H1 (cell line): ENCODE measurements around the gene CA10. TPM values are rescaled to one million over a fixed set of nuclear protein-coding genes. Genes with fewer than 3 reads are reported as not detected.

Source experiments
- CTCF ChIA-PET: fragments of 300-600 bp; sonication (Branson Sonifier 250); formaldehyde crosslinking; loops from one replicate; lab custom pipeline; 2021; ENCODE audit not compliant: partially characterized antibody; lab: Charles Lee
- POLR2A ChIA-PET: fragments of 300-600 bp; sonication (Branson Sonifier 250); formaldehyde crosslinking; loops from one replicate; lab custom pipeline; 2021; ENCODE audit warnings: inconsistent platforms; ENCODE audit not compliant: partially characterized antibody; lab: Charles Lee
- DNase-seq, 2 experiments: peaks; one replicate each; pipeline versions ENCODE4 v3.0.0 to v3.0.0-alpha.2; 2010 to 2022; ENCODE audit warnings: low spot score in 2 of 2, low read depth in 1 of 2, mixed read lengths in 1 of 2
- FAIRE-seq: peaks from 2 replicates; lab custom pipeline; 2011; peaks lifted over from hg19 to GRCh38; lab: Jason Lieb, UNC
- H2AFZ ChIP-seq: 2 replicates; pipeline ENCODE4 v1.8.1; 2012; ENCODE audit warnings: low read length, inconsistent platforms
- H2AK5ac ChIP-seq: 2 replicates; pipeline ENCODE4 v1.6.1; 2013; ENCODE audit warnings: low read depth, low read length
- H2BK120ac ChIP-seq: replicated peaks from 2 replicates; pipeline ENCODE3; 2013; ENCODE audit warnings: low read depth, low read length, inconsistent platforms
- H2BK12ac ChIP-seq: 2 replicates; pipeline ENCODE4 v1.6.1; 2013; ENCODE audit warnings: low read depth, low read length
- H2BK15ac ChIP-seq: 2 replicates; pipeline ENCODE4 v1.6.1; 2013; ENCODE audit warnings: low read length
- H2BK20ac ChIP-seq: 2 replicates; pipeline ENCODE4 v1.6.1; 2013; ENCODE audit warnings: low read length
- H2BK5ac ChIP-seq: 2 replicates; pipeline ENCODE4 v1.6.1; 2013; ENCODE audit warnings: low read depth, low read length
- H3K14ac ChIP-seq: 2 replicates; pipeline ENCODE4 v1.6.1; 2013; ENCODE audit warnings: inconsistent platforms; ENCODE audit not compliant: insufficient read length
- H3K18ac ChIP-seq: 2 replicates; pipeline ENCODE4 v1.6.1; 2013; ENCODE audit warnings: low read length; ENCODE audit errors: extremely low read depth
- H3K23ac ChIP-seq: 2 replicates; pipeline ENCODE4 v1.6.1; 2013; ENCODE audit warnings: inconsistent platforms; ENCODE audit not compliant: insufficient read length
- H3K23me2 ChIP-seq: 2 replicates; pipeline ENCODE4 v1.6.1; 2013; ENCODE audit warnings: low read depth, low read length
- H3K27ac ChIP-seq: 2 replicates; pipeline ENCODE4 v1.6.1; 2011; ENCODE audit warnings: low read depth, low read length, inconsistent platforms
- H3K27me3 ChIP-seq, 4 experiments: replicated peaks in 1 of 4; 1 replicate in 1 of 4; 2 replicates in 3 of 4; pipeline versions ENCODE4 v1.6.1 to v1.8.1; 2011 to 2013; ENCODE audit warnings: low read length in 3 of 4, mild to moderate bottlenecking in 3 of 4, inconsistent platforms in 2 of 4, mixed read lengths in 2 of 4, moderate library complexity in 1 of 4; ENCODE audit not compliant: control insufficient read depth in 3 of 4, insufficient read depth in 3 of 4; ENCODE audit errors: extremely low read depth in 1 of 4
- H3K36me3 ChIP-seq, 4 experiments: 2 replicates each; pipeline versions ENCODE4 v1.6.1 to v1.8.1; 2011 to 2013; ENCODE audit warnings: mild to moderate bottlenecking in 4 of 4, low read length in 3 of 4, moderate library complexity in 2 of 4, control low read depth in 1 of 4, inconsistent platforms in 1 of 4; ENCODE audit not compliant: insufficient read depth in 4 of 4, control insufficient read depth in 2 of 4
- H3K4ac ChIP-seq: replicated peaks from 2 replicates; pipeline ENCODE3; 2013; ENCODE audit warnings: low read length, low read depth, mixed read lengths, inconsistent platforms; ENCODE audit not compliant: insufficient read length
- H3K4me1 ChIP-seq, 4 experiments: replicated peaks in 1 of 4; 1 replicate in 1 of 4; 2 replicates in 3 of 4; pipeline versions ENCODE4 v1.6.1 to v1.8.1; 2011 to 2013; ENCODE audit warnings: low read length in 3 of 4, inconsistent platforms in 2 of 4, mixed read lengths in 1 of 4; ENCODE audit not compliant: insufficient read depth in 4 of 4, control insufficient read depth in 3 of 4
- H3K4me2 ChIP-seq, 2 experiments: 2 replicates each; pipeline versions ENCODE4 v1.6.1 to v1.8.1; 2011 to 2013; ENCODE audit warnings: low read depth in 2 of 2, low read length in 2 of 2, control low read depth in 1 of 2, inconsistent platforms in 1 of 2, mild to moderate bottlenecking in 1 of 2; ENCODE audit not compliant: insufficient read depth in 1 of 2
- H3K4me3 ChIP-seq, 4 experiments: fragments of 200-600, 300-600 bp in 1 of 4; sonication (generic), shearing (Covaris generic), sonication (Bioruptor Twin) in 1 of 4; 2 replicates each; pipeline versions ENCODE4 v1.5.1 to v1.8.1; 2011 to 2016; ENCODE audit warnings: low read length in 4 of 4, low read depth in 3 of 4, control low read depth in 2 of 4, inconsistent platforms in 2 of 4, mild to moderate bottlenecking in 2 of 4, mixed read lengths in 1 of 4, moderate library complexity in 1 of 4; ENCODE audit not compliant: insufficient read depth in 2 of 4; ENCODE audit errors: extremely low read depth in 1 of 4
- H3K56ac ChIP-seq: replicated peaks from 2 replicates; pipeline ENCODE3; 2013; ENCODE audit warnings: low read depth, mild to moderate bottlenecking, mixed read lengths, low read length, inconsistent platforms; ENCODE audit not compliant: insufficient read length
- H3K79me1 ChIP-seq: 2 replicates; pipeline ENCODE4 v1.6.1; 2013; ENCODE audit warnings: low read depth, low read length, control low read depth
- H3K79me2 ChIP-seq, 2 experiments: 2 replicates each; pipeline versions ENCODE4 v1.6.1 to v1.8.1; 2012 to 2013; ENCODE audit warnings: low read length in 2 of 2, mild to moderate bottlenecking in 2 of 2, inconsistent platforms in 1 of 2; ENCODE audit not compliant: insufficient read depth in 2 of 2, control insufficient read depth in 1 of 2
- H3K9ac ChIP-seq, 4 experiments: replicated peaks in 1 of 4; 1 replicate in 1 of 4; 2 replicates in 3 of 4; pipeline versions ENCODE4 v1.6.1 to v1.8.1; 2011 to 2013; ENCODE audit warnings: low read depth in 3 of 4, low read length in 3 of 4, control low read depth in 2 of 4, mild to moderate bottlenecking in 2 of 4, moderate library complexity in 2 of 4, inconsistent platforms in 1 of 4; ENCODE audit errors: extremely low read depth in 1 of 4
- H3K9me3 ChIP-seq, 2 experiments: 2 replicates each; pipeline versions ENCODE4 v1.6.1 to v1.8.1; 2012 to 2013; ENCODE audit warnings: mild to moderate bottlenecking in 2 of 2, moderate library complexity in 2 of 2, control low read depth in 1 of 2, inconsistent platforms in 1 of 2, low read depth in 1 of 2, low read length in 1 of 2, mixed read lengths in 1 of 2; ENCODE audit not compliant: insufficient read depth in 2 of 2
- H4K20me1 ChIP-seq, 2 experiments: replicated peaks in 1 of 2; 2 replicates each; pipeline versions ENCODE3 to v1.8.1; 2011 to 2013; ENCODE audit warnings: inconsistent platforms in 2 of 2, low read length in 2 of 2, mild to moderate bottlenecking in 1 of 2; ENCODE audit not compliant: insufficient read depth in 2 of 2, control insufficient read depth in 1 of 2
- H4K5ac ChIP-seq: 2 replicates; pipeline ENCODE4 v1.6.1; 2013; ENCODE audit warnings: low read length, low read depth, mixed read lengths, inconsistent platforms; ENCODE audit not compliant: insufficient read length
- H4K8ac ChIP-seq: 2 replicates; pipeline ENCODE4 v1.8.0; 2013; ENCODE audit warnings: mild to moderate bottlenecking, moderate library complexity, low read length, inconsistent platforms; ENCODE audit not compliant: insufficient read depth; ENCODE audit errors: extremely low read depth
- H4K91ac ChIP-seq: replicated peaks from 2 replicates; pipeline ENCODE3; 2013; ENCODE audit warnings: low read length, mixed read lengths, inconsistent platforms; ENCODE audit not compliant: insufficient read length
- BRCA1 ChIP-seq: IDR thresholded peaks from 2 replicates; pipeline ENCODE4 v1.6.1; 2012; ENCODE audit warnings: low read depth, low read length, improper control_type of control experiment
- GABPA ChIP-seq: IDR thresholded peaks from 2 replicates; pipeline ENCODE4 v1.6.1; 2011; ENCODE audit warnings: mild to moderate bottlenecking, low read length, moderate library complexity, borderline replicate concordance; ENCODE audit not compliant: insufficient read depth
- KDM5A ChIP-seq: fragments of 200-600 bp; IDR thresholded peaks from 2 replicates; pipeline ENCODE4 v1.7.1; 2012; ENCODE audit warnings: mild to moderate bottlenecking, low read length, inconsistent platforms, mixed read lengths
- MAFK ChIP-seq: IDR thresholded peaks from 2 replicates; pipeline ENCODE4 v1.6.1; 2012; ENCODE audit warnings: low read depth, mild to moderate bottlenecking, improper control_type of control experiment, low read length
- POLR2AphosphoS5 ChIP-seq: IDR thresholded peaks from 2 replicates; pipeline ENCODE4 v1.6.1; 2011; ENCODE audit warnings: low read depth, low read length
- SP4 ChIP-seq: IDR thresholded peaks from 2 replicates; pipeline ENCODE4 v1.6.1; 2012; ENCODE audit warnings: low read length, inconsistent platforms
- TBP ChIP-seq: IDR thresholded peaks from 2 replicates; pipeline ENCODE4 v1.6.1; 2011; ENCODE audit warnings: low read depth, low read length, improper control_type of control experiment
- WGBS, 2 experiments: shearing (Covaris generic) in 1 of 2; methylation state at CpG; one replicate each; pipeline versions ENCODE4 v1.1.6 to v1.1.7; 2013 to 2015; ENCODE audit warnings: low lambda C conversion rate in 2 of 2, mixed read lengths in 2 of 2, inconsistent platforms in 1 of 2, low coverage in 1 of 2, missing lambda C conversion rate in 1 of 2; ENCODE audit not compliant: insufficient replicate concordance in 2 of 2, insufficient coverage in 1 of 2, insufficient read length in 1 of 2; ENCODE audit errors: extremely low coverage in 1 of 2, missing lambda C conversion rate in 1 of 2; 5-methylcytosine and 5-hydroxymethylcytosine counted together
- polyA plus RNA-seq, 7 experiments: library from polyadenylated mRNA; depleted of rRNA in 3 of 7; stranded (reverse) in 5 of 7; unstranded in 2 of 7; fragments of >200 nt in 5 of 7; fragments of 200-250 nt in 2 of 7; gene quantifications; 1 replicate in 5 of 7; 2 replicates in 1 of 7; 4 replicates in 1 of 7; pipeline versions ENCODE4 v1.2.1 to v1.2.3, GENCODE V29; 2011 to 2013; ENCODE audit warnings: missing spikeins in 2 of 7, mixed read lengths in 2 of 7
- total RNA-seq: library from RNA; stranded (reverse); fragmentation: NEBNext Ultra II Directional; extraction: Animal tissue kit (Norgen Biotek cat#: 25700); gene quantifications from 2 replicates; pipeline ENCODE4 v1.2.1, GENCODE V29; 2021

CA10 gene
- total and polyA plus RNA-seq, 2 of the 8 experiments (the other 6 are each of a cell fraction or from before 2014, with no cell fraction given): 0.60 to 0.63 TPM

DNA sequence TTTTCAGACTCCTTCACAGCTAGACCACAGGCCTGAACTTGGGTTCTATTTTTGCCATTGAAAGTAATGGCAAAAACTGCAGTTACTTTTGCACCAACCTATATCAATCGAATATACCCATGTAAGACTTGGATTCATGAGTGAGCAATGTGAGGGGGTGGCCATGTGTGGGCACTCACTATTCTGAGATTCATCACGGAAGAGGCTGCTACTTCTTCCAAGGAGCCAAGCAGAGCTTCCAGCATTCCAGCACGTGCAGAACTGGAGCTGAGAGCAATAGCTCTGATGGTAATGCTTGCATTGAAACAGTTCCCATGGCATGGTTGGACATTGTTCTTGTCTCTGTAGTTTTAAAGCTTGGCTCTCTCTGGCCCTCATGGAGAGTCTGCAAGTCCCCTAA, 327.6 kb downstream of the CA10 start:
- H3K27me3 ChIP-seq: no peaks in the 10 kb centered on the region
- TF ChIP-seq GABPA (no peak), BRCA1 (no peak), POLR2AphosphoS5 (no peak), KDM5A (no peak), MAFK (no peak), TBP (no peak), SP4 (no peak)
- TF ChIP-seq, all 59 proteins: peak for 0
- H3K4me3 ChIP-seq: no peak overlapping the region
- no peaks in the 10 kb centered on the region for H3K36me3 ChIP-seq
- H4K91ac ChIP-seq: no peak overlapping the region
- no peak overlapping the region for H3K4me2 ChIP-seq
- no peak overlapping the region for H2AFZ ChIP-seq
- H3K56ac ChIP-seq: no peak overlapping the region
- H3K9ac ChIP-seq: no peak overlapping the region
- FAIRE-seq (no peak), DNase-seq (no peak)
- H4K20me1 ChIP-seq: no peaks in the 10 kb centered on the region
- H2BK5ac ChIP-seq: no peak overlapping the region
- no peak overlapping the region for H2BK12ac ChIP-seq
- no peak overlapping the region for H2BK120ac ChIP-seq
- no peak overlapping the region for H3K14ac ChIP-seq
- H4K5ac ChIP-seq: no peak overlapping the region
- H3K79me1 ChIP-seq: no peaks in the 10 kb centered on the region
- H3K4ac ChIP-seq: no peak overlapping the region
- POLR2A ChIA-PET: no interaction called here
- 88% methylated on average over 3 of the region's 3 CpGs; no CpG with 5 or more reads in 1 of the 2 experiments for WGBS, 2 experiments
- no peak overlapping the region for H2BK20ac ChIP-seq
- no peak overlapping the region for H3K18ac ChIP-seq
- no peaks in the 10 kb centered on the region for H3K79me2 ChIP-seq
- no peak overlapping the region for H2AK5ac ChIP-seq
- CTCF ChIA-PET: interaction anchor here (0.6 to 1.2 kb wide), 2 partner anchors 63 to 406 kb away, joined by 3 read pairs; no protein-coding TSS in a partner anchor
- no peak overlapping the region for H3K23ac ChIP-seq
- no peaks in the 10 kb centered on the region for H3K9me3 ChIP-seq
- H3K27ac ChIP-seq: no peak overlapping the region
- no peak overlapping the region for H4K8ac ChIP-seq
- no peaks in the 10 kb centered on the region; a peak in 1 of 7 replicates for H3K4me1 ChIP-seq
- H3K23me2 ChIP-seq: no peaks in the 10 kb centered on the region
- no peak overlapping the region for H2BK15ac ChIP-seq
